ENCODE results near the gene CLEC20A.

The CLEC20A gene

GRCh38 chr1:178495741-178496409, 889 bp downstream of the CLEC20A start:
- no peak for DNase-seq (ENCODE audit: low read depth, low spot score)
- TF ChIP-seq, protein P1, sequence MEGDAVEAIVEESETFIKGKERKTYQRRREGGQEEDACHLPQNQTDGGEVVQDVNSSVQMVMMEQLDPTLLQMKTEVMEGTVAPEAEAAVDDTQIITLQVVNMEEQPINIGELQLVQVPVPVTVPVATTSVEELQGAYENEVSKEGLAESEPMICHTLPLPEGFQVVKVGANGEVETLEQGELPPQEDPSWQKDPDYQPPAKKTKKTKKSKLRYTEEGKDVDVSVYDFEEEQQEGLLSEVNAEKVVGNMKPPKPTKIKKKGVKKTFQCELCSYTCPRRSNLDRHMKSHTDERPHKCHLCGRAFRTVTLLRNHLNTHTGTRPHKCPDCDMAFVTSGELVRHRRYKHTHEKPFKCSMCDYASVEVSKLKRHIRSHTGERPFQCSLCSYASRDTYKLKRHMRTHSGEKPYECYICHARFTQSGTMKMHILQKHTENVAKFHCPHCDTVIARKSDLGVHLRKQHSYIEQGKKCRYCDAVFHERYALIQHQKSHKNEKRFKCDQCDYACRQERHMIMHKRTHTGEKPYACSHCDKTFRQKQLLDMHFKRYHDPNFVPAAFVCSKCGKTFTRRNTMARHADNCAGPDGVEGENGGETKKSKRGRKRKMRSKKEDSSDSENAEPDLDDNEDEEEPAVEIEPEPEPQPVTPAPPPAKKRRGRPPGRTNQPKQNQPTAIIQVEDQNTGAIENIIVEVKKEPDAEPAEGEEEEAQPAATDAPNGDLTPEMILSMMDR (IDR thresholded peaks at IDR 0.05; ENCODE audit: low read depth, low read length), result no peak
- H3K4me3 ChIP-seq (ENCODE audit: low read depth, low read length), result no peak overlapping the region
- in situ Hi-C loops (cut with HindIII; ENCODE audit: low sequenced_read_pairs), result no loop called here

- TF ChIP-seq, protein P1 (IDR thresholded peaks at IDR 0.05; ENCODE audit: low read depth, low read length), result no peak
- in situ Hi-C loops (cut with HindIII; ENCODE audit: low sequenced_read_pairs), result no loop called here
- no peak for DNase-seq (ENCODE audit: low read depth, low spot score)
- no peak overlapping the region for H3K4me3 ChIP-seq (ENCODE audit: low read depth, low read length)
These were observed 1.6 kb downstream of the CLEC20A start for GRCh38 chr1:178495158-178495557.

DNA sequence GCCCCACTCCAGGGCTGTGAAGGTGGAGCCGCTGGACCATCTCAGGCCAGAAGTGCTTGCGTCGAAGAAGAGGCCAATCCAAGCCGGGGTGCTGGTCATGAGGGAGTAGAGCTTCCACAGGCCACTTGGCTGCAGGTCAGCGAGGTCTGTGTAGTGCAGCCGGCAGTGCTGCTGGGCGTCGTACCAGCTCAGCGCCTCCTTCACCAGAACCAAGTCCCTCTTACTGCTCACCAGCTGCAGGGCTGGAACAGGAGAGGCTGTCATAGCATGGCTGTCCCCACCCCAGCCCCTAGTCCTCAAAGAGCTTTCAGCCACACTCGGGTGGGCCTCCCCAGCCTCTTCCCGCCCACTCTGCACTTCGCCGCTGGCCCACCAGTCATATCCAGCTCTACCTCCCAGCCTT, 2.2 kb downstream of the CLEC20A start:
- in situ Hi-C loops (cut with HindIII; ENCODE audit: low sequenced_read_pairs), result no loop called here
- TF ChIP-seq, protein P1 (IDR thresholded peaks at IDR 0.05; ENCODE audit: low read depth, low read length), result no peak
- no peak for DNase-seq (ENCODE audit: low read depth, low spot score)
- H3K4me3 ChIP-seq (ENCODE audit: low read depth, low read length), result no peak overlapping the region

DNA sequence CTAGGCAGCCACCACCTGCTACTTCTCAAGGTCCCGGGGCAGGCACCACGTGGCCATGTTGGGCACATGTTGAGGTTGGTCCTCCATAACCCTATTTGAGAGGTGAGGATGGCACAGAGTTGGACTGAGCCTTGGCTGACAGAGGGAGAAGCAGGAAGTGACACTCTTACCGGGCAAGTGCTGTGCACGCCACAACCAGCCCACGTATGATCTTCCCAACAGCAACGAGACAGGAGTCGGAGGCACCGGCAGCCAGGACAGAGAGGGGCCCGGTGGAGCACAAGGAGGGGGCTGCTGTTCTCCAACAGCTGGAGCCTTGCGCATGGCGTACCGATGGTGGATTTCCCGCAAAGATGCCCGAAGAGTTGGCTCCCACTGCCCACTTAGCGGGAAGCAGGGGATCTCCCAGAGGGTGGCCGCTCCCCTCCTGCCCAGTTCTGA, 3.4 kb downstream of the CLEC20A start:
- in situ Hi-C loops (cut with HindIII; ENCODE audit: low sequenced_read_pairs), result no loop called here
- TF ChIP-seq, protein P1 (IDR thresholded peaks at IDR 0.05; ENCODE audit: low read depth, low read length), result no peak
- H3K4me3 ChIP-seq (ENCODE audit: low read depth, low read length), result no peak overlapping the region
- no peak for DNase-seq (ENCODE audit: low read depth, low spot score)

- in situ Hi-C loops (cut with HindIII; ENCODE audit: low sequenced_read_pairs), result no loop called here
- TF ChIP-seq, protein P1 (IDR thresholded peaks at IDR 0.05; ENCODE audit: low read depth, low read length), result no peak
- no peak overlapping the region for H3K4me3 ChIP-seq (ENCODE audit: low read depth, low read length)
- DNase-seq (ENCODE audit: low read depth, low spot score), result no peak
These were observed 4.4 kb downstream of the CLEC20A start for GRCh38 chr1:178492341-178492740.

GRCh38 chr1:178491721-178492120, 5.0 kb downstream of the CLEC20A start:
- in situ Hi-C loops (cut with HindIII; ENCODE audit: low sequenced_read_pairs), result no loop called here
- no peak for DNase-seq (ENCODE audit: low read depth, low spot score)
- H3K4me3 ChIP-seq (ENCODE audit: low read depth, low read length), result no peak overlapping the region
- TF ChIP-seq, protein P1 (IDR thresholded peaks at IDR 0.05; ENCODE audit: low read depth, low read length), result no peak

Data from astrocyte of the spinal cord (primary cell).